HG02763 (cell line): ENCODE results near the gene TPI1.

Experiments used
- ATAC-seq: cut with Tn5 transposase; IDR thresholded peaks from one replicate; pipeline ENCODE4 v1.9.1; 2021; ENCODE audit warnings: mild to moderate bottlenecking, moderate library complexity; ENCODE audit not compliant: unreplicated experiment

The TPI1 gene

DNA sequence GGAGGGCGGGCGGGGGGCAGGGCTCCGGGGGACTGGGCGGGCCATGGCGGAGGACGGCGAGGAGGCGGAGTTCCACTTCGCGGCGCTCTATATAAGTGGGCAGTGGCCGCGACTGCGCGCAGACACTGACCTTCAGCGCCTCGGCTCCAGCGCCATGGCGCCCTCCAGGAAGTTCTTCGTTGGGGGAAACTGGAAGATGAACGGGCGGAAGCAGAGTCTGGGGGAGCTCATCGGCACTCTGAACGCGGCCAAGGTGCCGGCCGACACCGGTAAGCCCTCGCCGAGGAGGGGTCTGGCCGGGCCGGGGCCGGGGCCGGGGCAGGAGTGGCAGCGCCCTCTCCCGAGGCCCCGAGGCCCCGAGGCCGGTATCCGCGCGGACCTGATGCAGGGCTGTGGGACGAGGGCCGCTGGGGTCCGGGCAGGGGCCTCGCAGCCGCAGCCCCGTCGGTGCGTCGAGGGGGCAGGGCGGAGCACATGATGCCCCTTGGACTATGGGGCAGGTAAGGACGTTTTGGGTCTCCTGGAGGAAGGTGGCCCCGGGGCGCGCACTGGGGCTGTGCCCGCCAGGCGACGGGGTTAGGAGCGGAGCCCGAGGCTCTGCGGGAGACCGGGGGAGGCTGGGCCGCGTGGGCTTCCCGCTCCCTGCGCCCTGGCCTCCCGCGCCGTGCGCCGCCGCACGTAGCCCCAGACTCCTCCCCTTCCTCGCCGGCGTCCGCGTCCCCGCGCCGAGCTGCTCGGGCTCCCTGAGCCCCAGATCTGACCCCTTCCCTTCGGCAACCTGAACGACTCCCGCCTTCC is at the start of gene TPI1:
Gene TPI1, plus strand, starts transcription at position 119 of the 798 bp plus-strand sequence. Its CDS starts 36 bp downstream, at position 155.
- ATAC-seq: peak; percentile 63

DNA sequence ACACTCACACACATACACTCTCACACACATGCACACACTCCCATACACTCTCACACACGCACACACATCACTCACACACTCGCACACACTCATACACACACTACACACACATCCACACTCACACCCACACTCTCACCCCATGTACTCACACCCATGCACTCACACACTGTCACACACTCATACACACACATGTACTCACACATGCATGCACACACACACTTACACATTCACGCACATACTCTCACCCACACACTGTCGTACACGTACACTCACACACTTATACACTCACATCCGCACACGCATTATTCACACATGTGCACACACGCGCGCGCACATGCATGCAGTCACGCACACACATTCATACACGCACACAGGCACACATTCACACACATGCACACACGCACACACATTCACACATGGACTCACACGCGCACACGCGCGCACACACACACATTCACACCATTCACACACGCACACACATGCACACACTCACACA is 49.6 kb upstream of the TPI1 start:
- ATAC-seq: no peak

DNA sequence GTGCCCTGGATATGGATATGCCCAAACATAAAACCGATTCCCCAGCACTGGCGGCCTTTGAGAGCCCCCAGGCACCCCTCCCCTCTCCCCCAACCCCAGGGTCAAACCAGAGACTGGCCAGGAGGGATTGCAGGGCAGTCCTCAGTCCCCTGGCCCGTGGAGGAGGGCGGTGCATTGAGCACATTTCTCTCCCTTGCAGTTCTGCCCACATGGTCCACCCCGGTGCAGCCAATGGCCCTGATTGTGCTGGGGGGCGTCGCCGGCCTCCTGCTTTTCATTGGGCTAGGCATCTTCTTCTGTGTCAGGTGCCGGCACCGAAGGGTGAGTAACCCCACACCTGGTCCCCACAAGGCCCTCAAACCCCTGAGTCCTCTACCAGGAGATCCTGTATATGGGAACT is 49.1 kb upstream of the TPI1 start:
- ATAC-seq: no peak

DNA sequence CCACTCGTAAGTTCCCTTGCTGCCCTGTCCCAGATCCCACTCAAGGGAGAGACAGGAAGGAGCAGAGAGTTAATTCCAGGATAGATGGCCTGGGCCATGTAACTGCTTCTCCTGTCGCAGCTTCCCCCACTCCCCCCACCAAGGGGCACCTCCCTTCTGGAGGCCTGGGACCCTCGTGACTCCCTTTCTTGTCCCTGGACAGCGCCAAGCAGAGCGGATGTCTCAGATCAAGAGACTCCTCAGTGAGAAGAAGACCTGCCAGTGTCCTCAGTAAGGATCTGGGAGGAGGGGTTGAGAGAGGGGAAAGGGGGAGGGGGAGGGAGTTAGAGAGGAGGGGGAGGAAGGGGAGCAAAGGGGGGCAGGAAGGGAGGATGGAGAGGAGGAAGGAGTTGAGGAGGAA is 48.7 kb upstream of the TPI1 start:
- ATAC-seq: no peak

DNA sequence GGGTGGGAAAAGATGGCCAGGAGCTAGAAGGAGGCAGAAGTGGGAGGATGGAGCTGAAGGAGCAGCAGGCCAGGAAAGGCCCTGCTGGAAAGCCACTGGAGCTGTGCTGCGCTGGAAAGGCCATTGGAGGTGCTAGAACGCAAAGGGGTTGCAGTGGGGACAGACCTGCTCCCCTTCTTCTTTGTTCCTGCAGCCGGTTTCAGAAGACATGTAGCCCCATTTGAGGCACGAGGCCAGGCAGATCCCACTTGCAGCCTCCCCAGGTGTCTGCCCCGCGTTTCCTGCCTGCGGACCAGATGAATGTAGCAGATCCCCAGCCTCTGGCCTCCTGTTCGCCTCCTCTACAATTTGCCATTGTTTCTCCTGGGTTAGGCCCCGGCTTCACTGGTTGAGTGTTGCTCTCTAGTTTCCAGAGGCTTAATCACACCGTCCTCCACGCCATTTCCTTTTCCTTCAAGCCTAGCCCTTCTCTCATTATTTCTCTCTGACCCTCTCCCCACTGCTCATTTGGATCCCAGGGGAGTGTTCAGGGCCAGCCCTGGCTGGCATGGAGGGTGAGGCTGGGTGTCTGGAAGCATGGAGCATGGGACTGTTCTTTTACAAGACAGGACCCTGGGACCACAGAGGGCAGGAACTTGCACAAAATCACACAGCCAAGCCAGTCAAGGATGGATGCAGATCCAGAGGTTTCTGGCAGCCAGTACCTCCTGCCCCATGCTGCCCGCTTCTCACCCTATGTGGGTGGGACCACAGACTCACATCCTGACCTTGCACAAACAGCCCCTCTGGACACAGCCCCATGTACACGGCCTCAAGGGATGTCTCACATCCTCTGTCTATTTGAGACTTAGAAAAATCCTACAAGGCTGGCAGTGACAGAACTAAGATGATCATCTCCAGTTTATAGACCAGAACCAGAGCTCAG is 48.0 kb upstream of the TPI1 start:
- no peak for ATAC-seq

DNA sequence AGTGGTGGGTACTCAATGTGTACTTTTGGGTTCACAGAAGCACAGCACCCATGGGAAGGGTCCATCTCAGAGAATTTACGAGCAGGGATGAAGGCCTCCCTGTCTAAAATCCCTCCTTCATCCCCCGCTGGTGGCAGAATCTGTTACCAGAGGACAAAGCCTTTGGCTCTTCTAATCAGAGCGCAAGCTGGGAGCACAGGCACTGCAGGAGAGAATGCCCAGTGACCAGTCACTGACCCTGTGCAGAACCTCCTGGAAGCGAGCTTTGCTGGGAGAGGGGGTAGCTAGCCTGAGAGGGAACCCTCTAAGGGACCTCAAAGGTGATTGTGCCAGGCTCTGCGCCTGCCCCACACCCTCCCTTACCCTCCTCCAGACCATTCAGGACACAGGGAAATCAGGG is 47.2 kb upstream of the TPI1 start:
- no peak for ATAC-seq

DNA sequence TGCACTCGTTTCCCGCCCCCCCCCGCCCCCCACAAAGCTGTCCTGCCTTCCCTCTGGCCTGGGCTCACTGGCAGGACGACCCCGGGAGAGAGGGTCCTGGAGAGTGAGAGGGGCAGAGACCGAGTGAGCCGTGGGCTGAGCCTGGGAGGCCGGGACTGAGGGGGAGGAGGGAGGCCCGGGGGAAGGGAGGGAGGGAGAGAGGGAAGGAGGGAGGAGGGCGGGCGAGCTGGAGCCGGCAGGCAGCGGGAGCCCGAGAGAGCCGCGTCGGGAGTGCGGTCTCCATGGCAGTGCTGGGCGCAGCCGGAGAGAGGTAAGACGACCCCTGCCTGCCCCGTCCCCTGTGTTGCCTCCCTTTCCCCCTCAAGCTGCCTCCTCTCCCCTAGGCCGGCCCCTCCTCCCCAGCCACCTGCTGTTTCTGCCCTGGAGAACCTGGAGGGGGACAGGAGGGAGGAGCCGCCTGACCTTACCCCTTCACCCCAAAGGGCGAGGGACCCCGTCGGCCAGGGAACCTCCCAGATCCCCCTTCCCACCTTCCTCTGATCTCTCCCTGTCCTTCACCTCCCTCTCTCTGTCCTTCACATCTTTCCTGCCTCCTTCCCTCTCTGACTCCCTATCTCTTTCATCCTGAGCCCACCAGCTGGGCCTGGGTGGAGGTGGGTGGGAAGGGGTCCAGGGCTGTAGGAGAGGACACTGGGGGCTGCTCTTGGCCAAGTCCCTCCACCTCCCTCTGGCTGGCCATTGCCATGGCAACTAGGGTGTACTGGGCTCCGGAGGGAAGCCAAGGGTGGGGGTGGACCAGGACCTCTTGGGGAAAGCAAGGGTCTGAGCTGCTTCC is 45.5 kb upstream of the TPI1 start, which contains the start of gene GPR162:
Gene GPR162, plus strand, starts transcription at position 231 of the 835 bp plus-strand sequence. CDS start 2,078 bp downstream, outside the sequence.
- no peak for ATAC-seq

DNA sequence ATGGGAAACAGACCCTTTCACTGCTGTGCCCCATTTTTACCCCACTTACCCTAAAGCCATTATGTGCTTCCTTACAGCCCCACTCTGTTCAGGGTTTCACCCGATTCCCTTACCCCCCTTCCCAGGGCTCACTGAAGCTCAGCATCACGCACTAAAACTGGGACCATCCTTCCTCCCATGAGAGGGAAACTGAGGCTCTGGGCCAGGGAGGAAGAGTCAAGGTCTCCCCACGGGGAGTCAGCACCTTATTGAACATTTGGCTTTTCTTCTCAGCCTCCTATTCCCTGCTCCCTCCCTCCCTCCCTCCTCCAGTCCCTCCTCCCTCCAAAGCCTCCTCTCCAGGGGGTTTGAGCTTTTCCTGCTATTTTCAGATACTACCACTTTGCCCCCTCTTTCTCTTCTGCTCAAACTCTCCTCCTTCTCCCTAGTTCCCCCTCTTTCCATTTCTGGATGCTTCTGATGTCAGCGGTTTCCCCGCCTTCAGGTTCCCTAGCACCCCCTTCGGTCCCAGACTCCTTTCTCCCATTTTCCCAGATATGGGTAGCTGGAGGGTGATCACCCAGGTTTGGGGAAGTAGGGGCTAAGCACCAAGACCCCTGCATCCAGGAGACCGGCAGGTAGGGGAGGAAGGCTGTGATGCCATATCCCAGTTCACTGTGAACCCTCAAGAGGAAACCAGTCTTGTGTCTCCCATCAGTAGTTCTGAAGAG is 44.8 kb upstream of the TPI1 start:
- ATAC-seq: no peak

DNA sequence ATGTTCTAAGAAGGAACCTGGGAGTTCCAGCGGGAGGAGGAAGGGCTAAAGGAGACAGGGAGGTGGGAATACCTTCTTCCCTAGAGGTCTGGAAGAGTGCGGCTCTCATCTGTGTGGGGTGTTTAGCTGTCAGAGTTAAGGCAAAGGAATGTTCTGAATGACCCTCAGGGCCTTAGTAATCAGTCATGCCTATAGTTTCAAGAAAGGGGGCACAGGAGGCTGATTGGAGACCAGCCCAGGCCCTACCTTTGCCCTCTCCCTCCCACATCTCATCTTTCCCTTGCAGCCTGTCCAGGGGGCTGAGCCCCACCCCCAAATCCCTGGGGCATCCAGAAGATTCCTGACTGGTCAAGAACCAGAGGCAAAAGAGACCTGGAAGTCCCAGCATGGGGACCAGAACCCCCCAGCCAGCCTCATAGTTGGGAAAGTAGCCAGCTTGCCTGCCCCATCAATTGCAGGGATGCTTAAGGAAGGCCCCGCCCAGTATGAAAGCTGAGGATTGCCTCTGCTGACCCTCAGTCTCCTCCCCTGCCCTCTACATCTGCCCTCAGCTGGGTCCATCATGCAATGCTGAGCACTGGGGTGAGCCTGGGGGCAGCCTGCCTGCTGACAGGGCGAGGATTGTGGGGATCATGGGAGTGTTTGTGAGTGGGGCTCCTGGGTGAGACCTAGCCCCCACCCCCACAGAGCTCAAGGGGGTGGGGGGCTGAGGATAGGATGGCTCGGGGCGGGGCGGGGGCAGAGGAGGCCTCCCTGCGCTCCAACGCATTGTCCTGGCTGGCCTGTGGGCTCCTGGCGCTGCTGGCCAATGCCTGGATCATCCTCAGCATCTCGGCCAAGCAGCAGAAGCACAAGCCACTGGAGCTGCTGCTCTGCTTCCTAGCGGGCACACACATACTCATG is 43.9 kb upstream of the TPI1 start:
- ATAC-seq: no peak

DNA sequence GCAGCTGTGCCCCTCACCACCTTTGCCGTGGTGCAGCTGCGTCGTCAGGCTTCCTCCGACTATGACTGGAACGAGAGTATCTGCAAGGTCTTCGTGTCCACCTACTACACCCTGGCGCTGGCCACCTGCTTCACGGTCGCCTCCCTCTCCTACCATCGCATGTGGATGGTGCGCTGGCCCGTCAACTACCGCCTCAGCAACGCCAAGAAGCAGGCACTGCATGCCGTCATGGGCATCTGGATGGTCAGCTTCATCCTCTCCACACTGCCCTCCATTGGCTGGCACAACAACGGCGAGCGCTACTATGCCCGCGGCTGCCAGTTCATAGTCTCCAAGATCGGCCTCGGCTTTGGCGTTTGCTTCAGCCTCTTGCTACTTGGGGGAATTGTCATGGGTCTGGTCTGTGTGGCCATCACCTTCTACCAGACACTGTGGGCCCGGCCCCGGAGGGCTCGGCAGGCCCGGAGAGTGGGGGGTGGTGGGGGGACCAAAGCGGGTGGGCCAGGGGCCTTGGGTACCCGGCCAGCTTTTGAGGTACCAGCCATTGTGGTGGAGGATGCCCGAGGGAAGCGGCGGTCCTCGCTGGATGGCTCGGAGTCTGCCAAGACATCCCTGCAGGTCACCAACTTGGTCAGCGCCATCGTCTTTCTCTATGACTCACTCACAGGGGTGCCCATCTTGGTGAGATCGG is 43.1 kb upstream of the TPI1 start:
- ATAC-seq: no peak

DNA sequence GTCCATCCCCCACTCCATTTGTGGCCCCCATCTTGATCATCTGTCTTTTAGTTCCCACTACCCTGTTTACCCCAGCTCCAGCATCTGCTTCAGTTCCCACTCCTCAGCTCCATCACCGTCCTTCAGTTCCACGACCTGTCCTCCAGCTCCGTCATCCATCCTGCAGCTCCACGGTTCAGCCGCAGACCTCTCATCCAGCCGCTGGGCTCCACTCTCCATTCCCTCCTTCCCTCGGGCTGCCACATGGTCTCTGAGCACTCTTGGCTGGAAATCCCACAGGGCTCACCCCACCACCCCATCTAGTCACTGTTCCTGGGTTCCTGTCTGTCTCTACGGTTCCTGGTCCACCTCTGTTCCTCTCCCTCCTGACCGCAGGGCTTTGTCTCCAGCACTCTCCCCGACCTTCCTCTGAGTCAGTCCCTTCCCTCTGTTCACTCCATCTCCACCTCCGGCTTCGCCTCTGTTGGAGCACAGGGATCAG is 42.4 kb upstream of the TPI1 start:
- ATAC-seq: no peak

DNA sequence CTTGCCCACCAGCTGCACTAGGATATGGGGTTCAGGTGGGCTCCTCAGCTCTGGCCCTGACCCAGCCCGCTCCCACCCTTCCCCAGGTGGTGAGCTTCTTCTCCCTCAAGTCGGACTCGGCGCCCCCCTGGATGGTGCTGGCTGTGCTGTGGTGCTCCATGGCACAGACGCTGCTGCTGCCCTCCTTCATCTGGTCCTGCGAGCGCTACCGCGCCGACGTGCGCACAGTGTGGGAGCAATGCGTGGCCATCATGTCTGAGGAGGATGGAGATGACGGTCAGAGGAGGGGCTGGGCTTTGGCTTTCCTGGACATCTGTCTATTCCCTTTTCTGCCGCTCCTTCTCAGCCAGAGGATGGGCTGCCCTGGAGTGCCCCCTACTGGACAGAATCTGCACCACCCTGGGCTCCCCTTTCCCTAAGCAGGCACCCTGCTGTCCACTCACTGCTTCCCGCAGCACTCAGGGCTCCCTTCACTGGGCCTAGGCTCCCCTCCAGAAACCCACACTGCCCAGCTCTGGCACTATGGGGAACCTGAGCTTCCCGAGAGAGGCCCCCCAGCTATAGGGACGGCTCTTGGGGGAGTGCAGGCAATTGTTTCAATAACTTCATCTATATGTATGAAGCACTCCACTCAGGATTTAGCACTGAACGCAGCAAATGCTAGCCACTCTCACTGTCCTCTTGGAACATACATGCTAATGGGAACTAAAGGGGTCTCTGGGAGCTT is 41.8 kb upstream of the TPI1 start:
- no peak for ATAC-seq

DNA sequence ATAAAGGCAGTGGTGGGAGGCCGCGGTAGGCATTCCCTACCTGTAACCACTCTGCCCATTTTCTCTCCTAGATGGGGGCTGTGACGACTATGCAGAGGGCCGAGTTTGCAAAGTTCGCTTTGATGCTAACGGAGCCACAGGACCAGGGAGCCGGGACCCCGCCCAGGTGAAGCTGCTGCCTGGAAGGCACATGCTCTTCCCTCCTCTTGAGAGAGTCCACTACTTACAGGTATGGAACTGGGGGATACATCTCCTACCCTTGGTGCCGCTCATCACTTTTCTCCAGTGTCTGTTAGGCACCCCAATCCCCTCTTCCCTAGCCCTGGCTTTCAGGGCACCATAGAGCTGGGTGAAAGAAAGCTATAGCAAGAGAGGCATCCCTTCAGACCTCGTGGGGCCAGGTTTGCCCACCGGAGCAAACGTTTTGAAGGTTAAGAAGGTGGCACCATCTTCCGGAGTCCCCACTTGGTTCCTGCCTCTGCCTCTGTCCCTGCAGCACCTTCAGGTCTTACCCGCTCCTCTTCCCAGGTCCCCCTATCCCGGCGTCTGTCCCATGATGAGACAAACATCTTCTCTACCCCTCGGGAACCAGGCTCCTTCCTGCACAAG is 41.1 kb upstream of the TPI1 start:
- no peak for ATAC-seq

DNA sequence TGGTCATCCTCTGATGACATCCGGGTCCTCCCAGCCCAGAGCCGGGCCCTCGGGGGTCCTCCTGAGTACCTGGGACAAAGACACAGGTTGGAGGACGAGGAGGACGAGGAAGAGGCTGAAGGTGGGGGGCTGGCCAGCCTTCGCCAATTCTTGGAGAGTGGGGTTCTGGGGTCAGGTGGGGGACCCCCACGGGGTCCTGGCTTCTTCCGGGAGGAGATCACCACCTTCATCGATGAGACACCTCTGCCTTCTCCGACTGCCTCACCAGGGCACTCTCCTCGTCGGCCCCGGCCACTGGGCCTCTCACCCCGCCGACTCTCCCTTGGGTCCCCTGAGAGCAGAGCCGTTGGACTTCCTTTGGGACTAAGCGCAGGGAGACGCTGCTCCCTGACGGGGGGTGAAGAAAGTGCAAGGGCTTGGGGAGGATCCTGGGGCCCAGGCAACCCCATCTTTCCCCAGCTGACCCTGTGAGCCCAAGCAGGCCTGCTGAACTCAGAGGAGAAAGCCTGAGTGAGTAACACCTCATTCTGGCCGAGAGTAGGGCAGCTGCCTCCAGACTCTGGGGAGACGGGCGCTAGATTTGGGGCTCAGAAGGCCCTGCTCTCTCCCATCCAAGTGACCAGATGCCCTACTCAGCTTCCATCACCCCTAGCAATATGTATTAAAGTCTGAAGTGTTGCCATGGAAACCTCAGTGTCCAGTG is 40.4 kb upstream of the TPI1 start:
- ATAC-seq: no peak

DNA sequence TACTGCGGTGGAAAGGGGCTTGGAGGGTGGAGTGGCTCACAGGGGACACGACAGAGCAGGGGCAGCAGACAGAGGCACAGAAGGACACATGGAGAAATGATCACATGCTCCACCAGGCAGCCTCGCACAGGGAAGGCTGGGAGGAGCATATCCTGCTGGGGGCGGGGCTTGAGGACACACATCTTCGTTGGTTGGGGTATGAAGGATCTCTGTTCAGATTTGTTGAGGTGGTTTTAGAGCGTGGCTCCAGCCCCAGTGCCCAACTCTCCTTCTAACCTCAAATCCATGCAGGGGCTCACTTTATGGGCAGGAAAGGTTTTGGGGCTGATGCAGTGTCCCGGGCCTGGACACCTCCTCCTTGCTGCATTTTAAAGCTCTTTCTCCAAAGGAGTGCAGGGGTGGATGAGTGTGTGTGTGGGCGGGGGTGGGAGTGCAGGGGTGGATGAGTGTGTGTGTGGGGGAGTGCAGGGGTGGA is 39.9 kb upstream of the TPI1 start:
- no peak for ATAC-seq

DNA sequence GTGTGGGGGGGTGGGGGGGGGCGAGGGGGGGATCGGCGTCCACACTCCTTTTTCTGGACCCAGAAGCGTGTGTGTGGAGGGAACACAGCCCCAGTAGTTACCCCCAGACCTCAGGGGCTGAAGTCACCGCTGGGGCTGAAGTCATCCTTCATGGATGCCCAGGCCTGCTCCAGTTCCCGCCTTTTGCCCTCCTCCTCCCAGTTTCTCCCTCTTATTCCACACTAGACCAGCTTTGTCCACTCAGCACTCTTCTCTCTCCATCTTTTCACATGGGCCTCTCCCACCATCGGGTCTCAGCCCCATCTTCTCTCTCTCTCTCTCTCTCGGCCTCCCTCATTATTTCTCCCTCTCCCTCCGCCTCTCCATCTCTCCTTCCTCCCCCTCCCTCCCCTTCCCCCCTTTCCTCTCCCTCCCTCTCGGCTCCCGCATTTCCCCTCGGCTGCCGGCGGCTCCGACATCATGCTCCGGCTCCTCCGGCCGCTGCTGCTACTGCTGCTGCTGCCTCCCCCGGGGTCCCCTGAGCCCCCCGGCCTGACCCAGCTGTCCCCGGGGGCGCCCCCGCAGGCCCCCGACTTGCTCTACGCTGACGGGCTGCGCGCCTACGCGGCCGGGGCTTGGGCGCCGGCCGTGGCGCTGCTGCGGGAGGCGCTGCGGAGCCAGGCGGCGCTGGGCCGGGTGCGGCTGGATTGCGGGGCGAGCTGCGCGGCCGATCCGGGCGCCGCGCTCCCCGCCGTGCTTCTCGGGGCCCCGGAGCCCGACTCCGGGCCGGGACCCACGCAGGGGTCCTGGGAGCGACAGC is 39.1 kb upstream of the TPI1 start, which contains the start of gene P3H3:
Gene P3H3, plus strand, starts transcription at position 426 of the 799 bp plus-strand sequence. Its CDS starts 34 bp downstream, at position 460.
- ATAC-seq: no peak
